GM23338 (cell line): ENCODE results near the gene SLK. TPM values are rescaled to one million over a fixed set of nuclear protein-coding genes. Genes with fewer than 3 reads are reported as not detected.

ENCODE experiments used
- ATAC-seq: fragments of 200-7000 bp; cut with Tn5 transposase; 3 replicates; pipeline ENCODE4 v1.9.1; 2020
- DNase-seq: peaks from one replicate; pipeline ENCODE4 v3.0.0-alpha.2; 2015; ENCODE audit warnings: low spot score
- H2AFZ ChIP-seq: fragments of 200-600 bp; sonication (generic); 2 replicates; pipeline ENCODE4 v1.8.0; 2016; ENCODE audit warnings: antibody characterized with exemption, mild to moderate bottlenecking, moderate library complexity
- H3F3A ChIP-seq: fragments of 200-600 bp; sonication (generic); replicated peaks from 2 replicates; pipeline ENCODE4 v1.8.0; 2017; ENCODE audit warnings: antibody characterized with exemption, mixed run types, low read depth
- H3K27ac ChIP-seq: fragments of 200-600 bp; sonication (generic); 2 replicates; pipeline ENCODE4 v1.6.1; 2016; ENCODE audit warnings: low read depth
- H3K27me3 ChIP-seq: fragments of 200-600 bp; sonication (generic); 2 replicates; pipeline ENCODE4 v1.8.0; 2016; ENCODE audit warnings: mild to moderate bottlenecking, mixed run types, moderate library complexity; ENCODE audit not compliant: insufficient read depth
- H3K36me3 ChIP-seq: fragments of 200-600 bp; sonication (generic); 2 replicates; pipeline ENCODE4 v1.8.0; 2016; ENCODE audit warnings: mild to moderate bottlenecking; ENCODE audit not compliant: insufficient read depth
- H3K4me1 ChIP-seq: fragments of 200-600 bp; sonication (generic); 2 replicates; pipeline ENCODE4 v1.8.0; 2016; ENCODE audit warnings: mild to moderate bottlenecking, moderate library complexity; ENCODE audit not compliant: insufficient read depth
- H3K4me2 ChIP-seq: fragments of 200-600 bp; sonication (generic); 2 replicates; pipeline ENCODE4 v1.7.1; 2017; ENCODE audit warnings: mixed run types
- H3K4me3 ChIP-seq: fragments of 200-600 bp; sonication (generic); 2 replicates; pipeline ENCODE4 v1.6.1; 2016; ENCODE audit warnings: mixed run types
- H3K79me2 ChIP-seq: fragments of 200-600 bp; sonication (generic); replicated peaks from 2 replicates; pipeline ENCODE4 v1.8.0; 2017; ENCODE audit warnings: mild to moderate bottlenecking; ENCODE audit not compliant: insufficient read depth
- H3K9me2 ChIP-seq: fragments of 200-600 bp; sonication (generic); 2 replicates; pipeline ENCODE4 v1.8.0; 2017; ENCODE audit not compliant: insufficient read depth
- H4K20me1 ChIP-seq: fragments of 200-600 bp; sonication (generic); replicated peaks from 2 replicates; pipeline ENCODE4 v1.8.0; 2017; ENCODE audit warnings: mild to moderate bottlenecking; ENCODE audit not compliant: insufficient read depth
- H3K27ac Mint-ChIP-seq: 2 replicates; pipeline ENCODE4 v1.8.0; 2020; ENCODE audit warnings: inconsistent platforms, mild to moderate bottlenecking, moderate library complexity, mixed read lengths
- H3K27me3 Mint-ChIP-seq: 3 replicates; pipeline ENCODE4 v1.8.0; 2022; ENCODE audit warnings: low read depth, mild to moderate bottlenecking, moderate library complexity, mixed read lengths, inconsistent platforms; ENCODE audit not compliant: insufficient read depth, poor library complexity
- H3K36me3 Mint-ChIP-seq: 3 replicates; pipeline ENCODE4 v1.8.0; 2021; ENCODE audit warnings: low read depth, mild to moderate bottlenecking, inconsistent platforms, moderate library complexity, mixed read lengths
- H3K4me1 Mint-ChIP-seq: 3 replicates; pipeline ENCODE4 v1.8.0; 2020; ENCODE audit warnings: mild to moderate bottlenecking, inconsistent platforms, mixed read lengths
- H3K4me3 Mint-ChIP-seq: 3 replicates; pipeline ENCODE4 v1.8.0; 2021; ENCODE audit warnings: moderate library complexity, mild to moderate bottlenecking, inconsistent platforms, mixed read lengths
- H3K9me3 Mint-ChIP-seq: 3 replicates; pipeline ENCODE4 v1.8.0; 2020; ENCODE audit warnings: moderate library complexity, mild to moderate bottlenecking, inconsistent platforms, mixed read lengths
- CREB1 ChIP-seq: fragments of 250-450 bp; sonication (Bioruptor Pico); IDR thresholded peaks from 2 replicates; pipeline ENCODE4 v1.5.0; 2020; ENCODE audit warnings: low read depth, mild to moderate bottlenecking, moderate library complexity
- CTCF ChIP-seq, 2 experiments: fragments of 200-600 bp in 1 of 2; sonication (generic) in 1 of 2; conservative IDR thresholded peaks; 2 replicates each; pipeline versions ENCODE4 v1.5.1 to v1.6.1; 2016 to 2017; ENCODE audit warnings: antibody characterized with exemption in 2 of 2, low read depth in 2 of 2, mild to moderate bottlenecking in 2 of 2, moderate library complexity in 1 of 2
- ETS1 ChIP-seq: IDR thresholded peaks from 2 replicates; pipeline ENCODE4 v1.6.1; 2016; ENCODE audit warnings: antibody characterized with exemption
- EZH2phosphoT487 ChIP-seq: fragments of 200-600 bp; sonication (generic); IDR thresholded peaks from one replicate; pipeline ENCODE4 v1.8.1; 2018; ENCODE audit warnings: antibody characterized with exemption; ENCODE audit not compliant: unreplicated experiment
- POLR2AphosphoS5 ChIP-seq: IDR thresholded peaks from 2 replicates; pipeline ENCODE4 v1.6.1; 2016; ENCODE audit warnings: antibody characterized with exemption, low read depth
- REST ChIP-seq: IDR thresholded peaks from one replicate; pipeline ENCODE4 v1.6.1; 2018; ENCODE audit warnings: antibody characterized with exemption; ENCODE audit not compliant: unreplicated experiment
- ZNF114 ChIP-seq: fragments of 250-450 bp; sonication (Bioruptor Pico); IDR thresholded peaks from 2 replicates; pipeline ENCODE4 v1.5.0; 2020; ENCODE audit warnings: mild to moderate bottlenecking, moderate library complexity
- ZNF462 ChIP-seq: fragments of 250-450 bp; sonication (Bioruptor Pico); IDR thresholded peaks from 2 replicates; pipeline ENCODE4 v1.5.0; 2020; ENCODE audit warnings: mild to moderate bottlenecking, moderate library complexity
- polyA plus RNA-seq: library from polyadenylated mRNA; unstranded; fragments of >200 nt; fragmentation: Nextera tagmentation; extraction: Ambion mirVana; gene quantifications from 2 replicates; pipeline ENCODE4 v1.2.1, GENCODE V29; 2016
- total RNA-seq: library from RNA; depleted of rRNA; stranded (reverse); fragments of >200 nt; shearing (Covaris generic); gene quantifications from 2 replicates; pipeline ENCODE4 v1.2.3, GENCODE V29; 2014

The SLK gene
- total and polyA plus RNA-seq, 2 experiments from 2014 or later: 8.4 to 21.5 TPM

GRCh38 chr10:104049504-104050250 is 82.7 kb downstream of the SLK start (continued):
- TF ChIP-seq ETS1 (no peak), POLR2AphosphoS5 (no peak)

- Histone ChIP-seq H3K4me3 (no peak overlapping the region), H3F3A (no peaks in the 10 kb centered on the region), H3K4me1 (peaks cover under 1% of the 10 kb centered on the region), H3K36me3 (no peaks in the 10 kb centered on the region), H3K9me2 (no peaks in the 10 kb centered on the region), H3K79me2 (no peaks in the 10 kb centered on the region), H4K20me1 (no peaks in the 10 kb centered on the region), H3K27ac (no peak overlapping the region), H2AFZ (no peak overlapping the region), H3K4me2 (no peak overlapping the region), H3K27me3 (no peaks in the 10 kb centered on the region)
- no peak overlapping the region for H3K4me3 Mint-ChIP-seq
- no peak for TF ChIP-seq CTCF (conservative IDR thresholded peaks at IDR 0.05; ENCODE audit: low read depth in 2 of 2)
- no peak for TF ChIP-seq EZH2phosphoT487
- no peak for TF ChIP-seq REST
- no peak for TF ChIP-seq ZNF114 (CRISPR knock-in tag)
- no peak for TF ChIP-seq CREB1 (CRISPR knock-in tag)
- TF ChIP-seq ZNF462 (CRISPR knock-in tag): no peak
- peaks cover 8% of the 10 kb centered on the region for H3K4me1 Mint-ChIP-seq
- ATAC-seq (no peak), DNase-seq (no peak)
- H3K36me3 Mint-ChIP-seq: no peaks in the 10 kb centered on the region
- no peaks in the 10 kb centered on the region for H3K9me3 Mint-ChIP-seq
- no peak overlapping the region for H3K27ac Mint-ChIP-seq
- H3K27me3 Mint-ChIP-seq: peaks cover 12% of the 10 kb centered on the region
Observed at GRCh38 chr10:104052431-104052830, 85.5 kb downstream of the SLK start.
